Adipocyte (in vitro differentiated cells): ENCODE data around the gene KIDINS220.

Experiments
- DNase-seq: peaks from one replicate; pipeline ENCODE4 v3.0.0-alpha.2; 2015; ENCODE audit warnings: low read depth
- H3K27me3 ChIP-seq: replicated peaks from 2 replicates; pipeline ENCODE4 v1.7.0; 2013; ENCODE audit warnings: mild to moderate bottlenecking, low read length, moderate library complexity; ENCODE audit not compliant: control insufficient read depth, insufficient read depth
- H3K36me3 ChIP-seq: 2 replicates; pipeline ENCODE4 v1.7.0; 2013; ENCODE audit warnings: low read length, mild to moderate bottlenecking, moderate library complexity; ENCODE audit not compliant: control insufficient read depth, insufficient read depth, severe bottlenecking
- H3K4me1 ChIP-seq: 2 replicates; pipeline ENCODE4 v1.7.0; 2013; ENCODE audit warnings: mild to moderate bottlenecking, low read length, moderate library complexity; ENCODE audit not compliant: control insufficient read depth, insufficient read depth
- H3K4me3 ChIP-seq: 2 replicates; pipeline ENCODE4 v1.7.0; 2013; ENCODE audit warnings: mild to moderate bottlenecking, low read length, moderate library complexity
- H3K9ac ChIP-seq: 2 replicates; pipeline ENCODE4 v1.7.0; 2013; ENCODE audit warnings: mild to moderate bottlenecking, low read length, moderate library complexity
- H3K9me3 ChIP-seq: 2 replicates; pipeline ENCODE4 v1.7.0; 2013; ENCODE audit warnings: mild to moderate bottlenecking, low read length, moderate library complexity; ENCODE audit not compliant: control insufficient read depth

The KIDINS220 gene

GRCh38 chr2:8679567-8679826, 157.9 kb downstream of the KIDINS220 start:
- Histone ChIP-seq H3K36me3 (no peaks in the 10 kb centered on the region), H3K4me3 (peak overlapping the region; percentile 91), H3K9me3 (peaks cover 5% of the 10 kb centered on the region), H3K4me1 (peaks cover 40% of the 10 kb centered on the region), H3K9ac (peak overlapping the region; percentile 98), H3K27me3 (no peaks in the 10 kb centered on the region)
- DNase-seq = no peak
